Bronchial smooth muscle cell (primary cell): Measurements from ENCODE around the gene PARP2. TPM values are rescaled to one million over a fixed set of nuclear protein-coding genes. Genes with fewer than 3 reads are reported as not detected.

Experiments
- total RNA-seq: library from RNA; depleted of rRNA; stranded (reverse); fragments of >200 nt; gene quantifications from 2 replicates; pipeline ENCODE4 v1.2.1, GENCODE V29; 2014

Gene PARP2, protein sequence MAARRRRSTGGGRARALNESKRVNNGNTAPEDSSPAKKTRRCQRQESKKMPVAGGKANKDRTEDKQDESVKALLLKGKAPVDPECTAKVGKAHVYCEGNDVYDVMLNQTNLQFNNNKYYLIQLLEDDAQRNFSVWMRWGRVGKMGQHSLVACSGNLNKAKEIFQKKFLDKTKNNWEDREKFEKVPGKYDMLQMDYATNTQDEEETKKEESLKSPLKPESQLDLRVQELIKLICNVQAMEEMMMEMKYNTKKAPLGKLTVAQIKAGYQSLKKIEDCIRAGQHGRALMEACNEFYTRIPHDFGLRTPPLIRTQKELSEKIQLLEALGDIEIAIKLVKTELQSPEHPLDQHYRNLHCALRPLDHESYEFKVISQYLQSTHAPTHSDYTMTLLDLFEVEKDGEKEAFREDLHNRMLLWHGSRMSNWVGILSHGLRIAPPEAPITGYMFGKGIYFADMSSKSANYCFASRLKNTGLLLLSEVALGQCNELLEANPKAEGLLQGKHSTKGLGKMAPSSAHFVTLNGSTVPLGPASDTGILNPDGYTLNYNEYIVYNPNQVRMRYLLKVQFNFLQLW
- 3.3 and 5.7 TPM in 2 replicates for total RNA-seq

DNA sequence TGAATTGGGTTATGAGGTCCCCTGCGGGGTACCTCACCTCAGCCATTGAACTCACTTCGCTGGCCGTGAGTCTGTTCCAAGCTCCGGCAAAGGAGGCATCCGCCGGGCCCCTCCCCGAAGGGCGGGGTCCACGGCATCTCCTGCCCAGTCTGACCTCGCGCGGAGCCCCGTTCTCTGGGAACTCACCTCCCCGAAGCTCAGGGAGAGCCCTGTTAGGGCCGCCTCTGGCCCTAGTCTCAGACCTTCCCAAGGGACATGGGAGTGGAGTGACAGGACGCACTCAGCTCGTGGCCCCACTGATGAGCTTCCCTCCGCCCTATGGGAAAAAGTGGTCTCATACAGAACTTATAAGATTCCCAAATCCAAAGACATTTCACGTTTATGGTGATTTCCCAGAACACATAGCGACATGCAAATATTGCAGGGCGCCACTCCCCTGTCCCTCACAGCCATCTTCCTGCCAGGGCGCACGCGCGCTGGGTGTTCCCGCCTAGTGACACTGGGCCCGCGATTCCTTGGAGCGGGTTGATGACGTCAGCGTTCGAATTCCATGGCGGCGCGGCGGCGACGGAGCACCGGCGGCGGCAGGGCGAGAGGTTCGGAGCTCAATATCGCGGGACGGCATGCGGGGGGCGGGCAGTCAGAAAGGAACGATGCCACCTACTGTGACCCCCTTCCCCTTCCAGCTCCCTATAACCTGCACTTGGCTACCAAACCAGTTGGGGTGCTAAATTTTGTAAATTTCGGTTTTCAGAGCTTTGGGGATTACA is at the start of gene PARP2:
PARP2 (plus strand) TSS at position 544 of the 770 bp plus-strand sequence; CDS start at position 551, 7 bp downstream.

DNA sequence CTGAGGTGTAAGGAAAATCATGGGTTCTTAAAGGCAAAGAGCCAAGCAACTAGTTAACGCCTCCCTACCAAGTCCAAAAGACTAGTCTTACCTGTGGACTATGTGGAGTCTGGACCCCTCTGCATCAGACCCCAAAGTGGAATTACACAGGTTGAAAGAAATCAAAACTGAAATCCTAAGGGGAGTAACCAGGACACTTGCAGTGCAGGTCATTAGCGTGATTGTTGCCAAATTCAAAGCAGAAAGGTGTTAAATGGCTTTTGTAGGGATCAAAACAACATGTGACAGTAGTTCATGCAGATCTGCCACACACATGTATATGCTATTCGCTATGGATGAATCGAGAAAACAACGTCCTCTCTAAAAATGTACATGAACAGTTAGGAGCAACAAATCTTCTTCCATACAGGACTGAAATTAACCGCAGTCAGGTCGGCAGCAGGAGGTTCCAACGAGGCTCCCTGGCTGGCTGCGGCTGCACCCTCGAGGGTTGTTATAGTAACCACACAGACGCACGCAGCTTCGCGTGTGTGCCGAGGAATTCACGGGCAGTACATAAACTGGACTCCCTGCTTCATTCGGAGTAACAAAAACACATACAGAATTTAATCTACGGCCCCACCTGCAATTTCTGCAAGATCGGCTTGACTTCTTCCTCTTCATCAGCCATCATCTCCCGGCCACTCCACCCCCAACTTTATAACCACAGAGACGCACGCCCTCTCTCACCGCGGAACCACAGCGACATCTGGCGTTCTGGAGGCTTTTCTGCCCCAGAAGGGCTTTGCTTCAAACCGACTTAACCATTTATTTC is 38.0 kb upstream of the PARP2 start, which contains the start of gene TTC5:
TTC5 (minus strand) TSS at position 687 of the 814 bp plus-strand sequence; CDS start at position 673, 14 bp downstream.

DNA sequence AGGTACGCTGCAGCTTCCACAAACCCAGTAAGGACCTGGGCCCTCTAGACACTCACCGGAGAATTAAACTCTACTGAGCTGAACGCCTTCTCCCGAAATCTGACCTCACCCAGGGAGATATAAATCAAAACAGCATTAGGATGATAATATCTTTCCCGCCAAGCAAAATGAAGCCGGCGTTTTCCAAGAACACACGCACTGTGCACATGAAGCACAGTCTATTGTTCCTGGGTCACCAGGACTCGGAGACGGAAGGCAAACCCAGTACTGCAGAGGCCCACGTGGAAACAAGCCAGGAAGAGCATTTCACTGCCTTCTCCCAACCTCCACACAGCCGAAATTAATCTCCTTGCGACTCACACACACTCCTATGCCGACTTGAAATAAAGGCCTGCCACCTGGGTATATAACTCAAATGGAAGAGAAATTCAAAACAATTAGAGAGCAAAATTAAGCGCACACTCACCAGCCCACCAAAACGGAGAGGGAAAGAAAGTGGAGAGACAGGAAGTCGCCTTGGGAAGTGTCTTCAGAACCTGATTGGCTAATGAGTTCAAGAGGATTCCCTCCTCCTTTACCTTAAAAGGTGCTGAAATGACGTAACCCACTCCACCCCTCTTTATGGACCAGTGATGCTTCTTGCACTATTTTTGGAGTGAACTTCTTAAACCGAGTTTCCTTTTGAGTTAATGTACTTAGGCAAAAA is 10.5 kb upstream of the PARP2 start, which contains the start of gene CCNB1IP1:
CCNB1IP1 (minus strand) TSS at position 492 of the 706 bp plus-strand sequence. CDS start 16,756 bp downstream, outside the sequence.

Other genes with a start within 250 kb of the PARP2 start
- not detected in 2 replicates for gene OR4K17, start 232.9 kb upstream of the PARP2 start, total RNA-seq
- not detected in 2 replicates for gene OR4N5, start 204.8 kb upstream of the PARP2 start, total RNA-seq
- gene OR11G2, start 152.7 kb upstream of the PARP2 start, total RNA-seq = not detected in 2 replicates
- gene OR11H6, start 119.9 kb upstream of the PARP2 start, total RNA-seq = not detected in 2 replicates
- not detected in 2 replicates for gene OR11H7, start 114.7 kb upstream of the PARP2 start, total RNA-seq
- gene OR11H4, start 104.3 kb upstream of the PARP2 start, total RNA-seq = not detected in 2 replicates
- 27.1 and 44.9 TPM in 2 replicates for gene TTC5, start 37.7 kb upstream of the PARP2 start, total RNA-seq
- gene CCNB1IP1, start 10.4 kb upstream of the PARP2 start, total RNA-seq = 35.9 and 45.7 TPM in 2 replicates
- gene TEP1, start 69.9 kb downstream of the PARP2 start, total RNA-seq = 12.0 and 12.5 TPM in 2 replicates
- 0.32 and 0.60 TPM in 2 replicates for gene KLHL33, start 92.5 kb downstream of the PARP2 start, total RNA-seq
- 24.9 and 26.3 TPM in 2 replicates for gene OSGEP, start 111.2 kb downstream of the PARP2 start, total RNA-seq
- 46.5 and 68.7 TPM in 2 replicates for gene APEX1, start 111.6 kb downstream of the PARP2 start, total RNA-seq
- 20.9 and 22.1 TPM in 2 replicates for gene PIP4P1, start 117.8 kb downstream of the PARP2 start, total RNA-seq
- gene PNP, start 125.8 kb downstream of the PARP2 start, total RNA-seq = 6.6 and 9.6 TPM in 2 replicates
- gene RNASE10, start 161.9 kb downstream of the PARP2 start, total RNA-seq = 0.17 TPM in 1 of 2 replicates, not detected in the other
- gene RNASE9, start 217.4 kb downstream of the PARP2 start, total RNA-seq = not detected in 2 replicates
- not detected in 2 replicates for gene RNASE11, start 244.4 kb downstream of the PARP2 start, total RNA-seq
- not detected in 2 replicates for gene RNASE12, start 247.7 kb downstream of the PARP2 start, total RNA-seq